ENCODE results near the gene VPS13D. TPM values are rescaled to one million over a fixed set of nuclear protein-coding genes. Genes with fewer than 3 reads are reported as not detected.

The VPS13D gene
- total RNA-seq, 1 experiment from 2014 or later, result 31.6 TPM

DNA sequence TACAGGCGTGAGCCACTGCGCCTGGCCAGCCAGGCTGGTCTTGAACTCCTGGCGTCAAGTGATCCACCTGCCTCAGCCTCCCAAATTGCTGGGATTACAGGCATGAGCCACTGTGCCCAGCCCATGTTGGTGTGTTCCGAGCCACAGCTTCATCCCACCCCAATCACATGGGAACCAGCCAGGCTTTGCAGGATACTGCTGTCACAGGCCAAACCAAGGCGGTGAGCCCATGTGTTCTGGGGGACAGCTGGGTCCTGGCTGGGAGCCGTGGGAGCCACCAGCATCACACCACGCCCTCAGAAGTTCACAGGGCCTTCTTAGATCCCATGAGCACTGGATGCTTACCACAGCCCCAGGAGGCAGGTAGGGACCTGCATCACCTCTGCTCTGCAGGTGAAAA is 331.3 kb downstream of the VPS13D start:
- ChIA-PET POLR2A (no interaction called here), RAD21 (ENCODE audit: low non-redundant PET in 1 of 2, low total read pairs in 2 of 2, uncharacterized antibody in 2 of 2, unreplicated experiment in 2 of 2) (no interaction called here), CTCF (no interaction called here)
- BruUV-seq (replicated peaks), result no TSS peak
- Histone ChIP-seq H3K27ac (ENCODE audit: low read depth, low read length) (no peak overlapping the region), H3K4me3 (replicated peaks in 1 of 2; ENCODE audit: low read depth in 1 of 2, low read length in 2 of 2) (no peak overlapping the region), H3K4me2 (ENCODE audit: low read length) (no peak overlapping the region), H3K36me3 (ENCODE audit: control insufficient read depth in 1 of 2, insufficient read depth in 2 of 2, low read length in 2 of 2) (no peaks in the 10 kb centered on the region), H3K9me3 (ENCODE audit: control insufficient read depth in 1 of 2, insufficient read depth in 1 of 2, low read depth in 1 of 2, low read length in 2 of 2) (peaks cover 0 to 10% of the 10 kb centered on the region in 2 experiments; a peak in 2 of 4 replicates), H3K4me1 (ENCODE audit: control insufficient read depth in 1 of 2, insufficient read depth in 2 of 2, low read length in 2 of 2) (peaks cover 5 to 19% of the 10 kb centered on the region in 2 experiments; a peak in 3 of 4 replicates), H4K20me1 (ENCODE audit: insufficient read depth) (no peaks in the 10 kb centered on the region), H3K9ac (ENCODE audit: low read length) (no peak overlapping the region), H3K9me2 (ENCODE audit: insufficient read depth) (no peaks in the 10 kb centered on the region), H3K79me2 (ENCODE audit: insufficient read depth, low read length) (no peaks in the 10 kb centered on the region), H3K27me3 (ENCODE audit: insufficient read depth, low read length) (no peaks in the 10 kb centered on the region), H2AFZ (ENCODE audit: low read depth, low read length, poor library complexity, severe bottlenecking) (no peak overlapping the region)
- intact Hi-C loops (cut with micrococcal nuclease), result no loop called here
- DNase-seq (ENCODE audit: low read depth, low spot score) (no peak), ATAC-seq (no peak)
- no peak for TF ChIP-seq SIN3A (IDR thresholded peaks at IDR 0.05; ENCODE audit: low read depth)
- TF ChIP-seq POLR2AphosphoS5 (IDR thresholded peaks at IDR 0.05; ENCODE audit: low read depth, low read length), result no peak

Small RNA genes lying within 50 kb of the gene (microRNA-seq; reads per million reads assigned to microRNA genes)
- not detected for gene MIR4632 (ENCODE audit: borderline number of aligned reads)

Other genes starting within 250 kb of the VPS13D start
- 83.0 TPM for gene MFN2, start 249.6 kb upstream of the VPS13D start, total RNA-seq (2021; ENCODE audit: unreplicated experiment)
- 39.6 TPM for gene MIIP, start 210.5 kb upstream of the VPS13D start, total RNA-seq (2021; ENCODE audit: unreplicated experiment)
- 0.17 TPM for gene TNFRSF8, start 166.7 kb upstream of the VPS13D start, total RNA-seq (2021; ENCODE audit: unreplicated experiment)
- 0.61 TPM for gene TNFRSF1B, start 63.0 kb upstream of the VPS13D start, total RNA-seq (2021; ENCODE audit: unreplicated experiment)

Measured in HCT116 (cell line).